ENCODE results near the gene SH3GL3.
A peak's percentile ranks its signal among the peaks of the same experiment; 100 is the strongest.

The SH3GL3 gene

GRCh38 chr15:83656192-83656591 lies 209.1 kb downstream of the SH3GL3 start:
- H3K27me3 ChIP-seq (replicated peaks; ENCODE audit: control insufficient read depth, insufficient read depth, low read length), result peaks cover 21% of the 10 kb centered on the region

DNA sequence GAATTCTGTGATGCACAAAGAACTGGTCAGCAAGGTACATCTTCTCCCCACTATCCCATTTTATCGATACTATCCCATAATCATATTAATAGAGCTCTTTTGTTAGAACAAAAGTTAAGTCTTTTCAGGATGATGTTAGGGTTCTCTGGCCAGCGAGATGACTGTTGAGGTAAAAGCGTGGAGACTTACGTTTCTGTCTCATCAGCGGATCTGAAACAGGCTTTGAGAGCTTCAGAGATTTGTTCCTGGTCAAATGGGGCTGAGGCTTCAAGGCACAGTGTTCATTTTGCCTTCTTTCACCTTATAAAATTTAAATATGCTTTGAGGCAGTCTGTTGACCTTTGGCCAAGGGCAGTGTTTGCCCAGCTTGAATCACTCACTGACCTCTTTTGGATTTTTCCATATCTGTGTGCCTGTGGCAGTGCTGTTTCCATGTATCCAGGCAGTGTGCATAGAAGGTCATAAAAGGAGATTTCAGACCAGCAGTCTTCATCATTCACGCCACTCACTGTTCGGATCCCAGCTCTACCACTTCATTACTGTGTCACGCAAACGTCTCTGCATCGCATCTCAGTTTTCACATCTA lies 209.9 kb downstream of the SH3GL3 start:
- Histone ChIP-seq H3K27me3 (replicated peaks; ENCODE audit: control insufficient read depth, insufficient read depth, low read length) (peaks cover 21% of the 10 kb centered on the region), H3K36me3 (ENCODE audit: control insufficient read depth, insufficient read depth, low read length, severe bottlenecking) (no peaks in the 10 kb centered on the region), H3K9me3 (ENCODE audit: control insufficient read depth, low read length) (peaks cover 4% of the 10 kb centered on the region), H3K4me3 (ENCODE audit: low read length) (no peak overlapping the region), H3K4me1 (ENCODE audit: control insufficient read depth, insufficient read depth, low read length) (peaks cover 19% of the 10 kb centered on the region), H3K9ac (ENCODE audit: low read length) (no peak overlapping the region)
- no peak for DNase-seq (ENCODE audit: low read depth)

More at GRCh38 chr15:83656192-83656591, 209.1 kb downstream of the SH3GL3 start:
- peaks cover 4% of the 10 kb centered on the region for H3K9me3 ChIP-seq (ENCODE audit: control insufficient read depth, low read length)
- no peak overlapping the region for H3K9ac ChIP-seq (ENCODE audit: low read length)
- H3K4me3 ChIP-seq (ENCODE audit: low read length), result no peak overlapping the region
- H3K36me3 ChIP-seq (ENCODE audit: control insufficient read depth, insufficient read depth, low read length, severe bottlenecking), result no peaks in the 10 kb centered on the region
- DNase-seq (ENCODE audit: low read depth), result no peak
- H3K4me1 ChIP-seq (ENCODE audit: control insufficient read depth, insufficient read depth, low read length), result peaks cover 19% of the 10 kb centered on the region

DNA sequence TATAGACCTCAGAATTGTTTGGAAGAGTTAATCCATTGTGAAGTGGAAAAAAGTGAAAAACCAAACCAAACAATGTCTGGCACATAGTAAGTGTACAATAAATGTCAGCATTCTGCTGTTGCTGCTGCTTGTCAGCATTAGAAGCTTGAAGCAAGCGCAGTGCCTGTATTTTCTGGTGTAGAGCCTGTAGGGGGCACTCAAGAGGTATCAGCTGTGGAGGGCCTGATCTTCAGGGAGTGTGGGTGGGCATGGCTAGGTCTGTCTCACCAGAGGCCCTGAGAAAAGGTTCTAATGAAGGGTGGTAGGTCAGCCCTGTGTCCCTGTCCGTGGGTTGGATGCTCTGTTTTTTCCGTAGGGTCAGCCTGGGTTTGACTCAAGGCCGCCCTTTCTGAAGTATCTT lies 210.4 kb downstream of the SH3GL3 start:
- Histone ChIP-seq H3K4me1 (ENCODE audit: control insufficient read depth, insufficient read depth, low read length) (peaks cover 19% of the 10 kb centered on the region), H3K4me3 (ENCODE audit: low read length) (no peak overlapping the region), H3K36me3 (ENCODE audit: control insufficient read depth, insufficient read depth, low read length, severe bottlenecking) (no peaks in the 10 kb centered on the region), H3K9ac (ENCODE audit: low read length) (no peak overlapping the region), H3K27me3 (replicated peaks; ENCODE audit: control insufficient read depth, insufficient read depth, low read length) (peaks cover 21% of the 10 kb centered on the region), H3K9me3 (ENCODE audit: control insufficient read depth, low read length) (no peaks in the 10 kb centered on the region)
- DNase-seq (ENCODE audit: low read depth), result no peak

DNA sequence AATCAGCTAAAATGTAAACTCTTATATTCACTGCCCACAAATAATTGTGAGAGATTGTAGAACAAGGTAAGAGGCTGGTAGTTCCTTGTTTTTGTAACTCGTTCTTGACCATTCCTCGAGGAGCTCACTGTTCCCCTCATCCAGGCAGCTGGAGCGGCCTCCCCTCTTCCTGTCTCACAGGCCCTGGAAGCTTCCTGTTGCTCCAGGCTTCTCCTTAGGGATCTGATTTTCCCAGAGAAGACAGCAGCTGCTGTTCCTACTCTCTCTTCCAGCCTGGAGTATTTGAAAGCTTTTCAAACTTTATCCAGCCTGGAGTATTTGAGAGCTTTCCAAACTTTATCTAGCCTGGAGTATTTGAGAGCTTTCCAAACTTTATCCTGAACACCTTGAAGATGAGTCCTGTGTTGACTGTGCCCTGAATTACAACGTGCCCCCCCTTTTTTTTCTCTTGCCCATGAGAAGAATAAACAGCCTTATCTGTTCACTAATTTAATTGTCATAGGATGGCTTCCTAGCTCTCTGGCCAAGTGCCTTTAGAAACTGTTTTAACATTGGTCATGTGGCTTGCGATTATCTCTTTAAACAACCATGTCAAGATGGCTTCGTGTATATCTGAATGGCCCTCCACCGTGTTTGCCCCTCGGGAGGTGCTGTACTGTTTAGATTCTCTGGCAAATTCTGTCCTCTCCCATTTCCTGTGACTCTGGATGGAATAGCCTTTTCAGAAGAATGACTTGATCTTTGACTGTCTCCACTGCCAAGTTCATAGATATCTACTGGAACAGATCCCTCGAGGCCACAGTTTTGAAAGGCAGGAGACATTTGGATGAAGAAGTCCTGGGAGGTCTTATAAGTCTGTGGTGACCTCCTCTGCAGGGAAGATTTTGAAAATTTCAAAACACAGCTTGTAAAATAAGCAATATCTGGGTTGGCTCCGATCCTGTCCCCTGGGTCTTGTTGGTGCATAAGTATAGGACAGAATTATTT lies 211.6 kb downstream of the SH3GL3 start:
- Histone ChIP-seq H3K4me3 (ENCODE audit: low read length) (peak overlapping the region; percentile 2), H3K27me3 (replicated peaks; ENCODE audit: control insufficient read depth, insufficient read depth, low read length) (peaks cover 27% of the 10 kb centered on the region), H3K4me1 (ENCODE audit: control insufficient read depth, insufficient read depth, low read length) (peaks cover 19% of the 10 kb centered on the region), H3K36me3 (ENCODE audit: control insufficient read depth, insufficient read depth, low read length, severe bottlenecking) (no peaks in the 10 kb centered on the region), H3K9me3 (ENCODE audit: control insufficient read depth, low read length) (no peaks in the 10 kb centered on the region), H3K9ac (ENCODE audit: low read length) (no peak overlapping the region)
- no peak for DNase-seq (ENCODE audit: low read depth)

DNA sequence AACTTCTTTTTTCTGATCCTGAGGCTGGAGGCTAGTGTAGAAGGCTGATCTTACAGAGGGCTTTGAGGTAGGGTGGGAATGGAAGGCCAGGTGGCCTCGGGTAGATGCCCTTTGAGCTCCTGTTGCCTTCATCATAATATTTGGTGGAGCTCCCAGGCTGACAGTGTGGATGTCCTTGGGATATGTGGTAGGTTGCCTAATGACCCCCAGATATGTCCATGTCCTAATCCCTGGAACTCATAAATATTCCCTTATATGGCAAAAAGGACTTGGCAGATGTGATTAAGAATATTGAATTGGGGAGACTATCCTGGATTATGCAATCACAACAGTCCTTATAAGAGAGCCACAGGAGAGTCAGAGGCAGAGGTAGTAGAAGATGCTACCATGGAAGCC lies 212.3 kb downstream of the SH3GL3 start:
- H3K27me3 ChIP-seq (replicated peaks; ENCODE audit: control insufficient read depth, insufficient read depth, low read length), result peaks cover 27% of the 10 kb centered on the region
- no peak for DNase-seq (ENCODE audit: low read depth)
- no peaks in the 10 kb centered on the region for H3K9me3 ChIP-seq (ENCODE audit: control insufficient read depth, low read length)
- no peaks in the 10 kb centered on the region for H3K36me3 ChIP-seq (ENCODE audit: control insufficient read depth, insufficient read depth, low read length, severe bottlenecking)
- no peak overlapping the region for H3K4me3 ChIP-seq (ENCODE audit: low read length)
- H3K9ac ChIP-seq (ENCODE audit: low read length), result no peak overlapping the region
- H3K4me1 ChIP-seq (ENCODE audit: control insufficient read depth, insufficient read depth, low read length), result peaks cover 15% of the 10 kb centered on the region

DNA sequence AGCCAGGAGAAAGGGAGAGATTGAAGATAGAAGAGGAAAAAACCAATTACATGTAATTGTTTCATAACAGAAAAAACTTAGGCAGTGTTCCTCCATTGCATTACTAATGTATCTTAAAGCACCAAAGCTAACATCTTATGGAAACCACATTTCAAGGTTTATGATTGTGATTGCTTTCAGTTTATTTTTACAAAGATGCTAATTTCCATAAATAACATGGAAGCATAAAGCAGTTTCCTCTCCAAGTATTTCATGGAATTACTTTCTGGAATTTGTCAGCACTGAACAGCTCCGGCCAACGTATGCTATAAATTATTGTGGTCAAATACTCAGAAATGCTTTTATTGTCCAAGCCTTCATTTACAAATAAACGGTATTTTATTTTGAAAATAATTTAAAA lies 218.3 kb downstream of the SH3GL3 start:
- no peak for DNase-seq (ENCODE audit: low read depth)
- no peaks in the 10 kb centered on the region for H3K36me3 ChIP-seq (ENCODE audit: control insufficient read depth, insufficient read depth, low read length, severe bottlenecking)
- peaks cover 6% of the 10 kb centered on the region for H3K9me3 ChIP-seq (ENCODE audit: control insufficient read depth, low read length)
- H3K4me1 ChIP-seq (ENCODE audit: control insufficient read depth, insufficient read depth, low read length), result peaks cover 15% of the 10 kb centered on the region
- peaks cover 6% of the 10 kb centered on the region for H3K27me3 ChIP-seq (replicated peaks; ENCODE audit: control insufficient read depth, insufficient read depth, low read length)
- H3K4me3 ChIP-seq (ENCODE audit: low read length), result no peak overlapping the region
- H3K9ac ChIP-seq (ENCODE audit: low read length), result no peak overlapping the region
